Stimulated activated CD4-positive, alpha-beta T cell treated with anti-CD3 and anti-CD28 coated beads, TNF-alpha, amount 100 ng/mL, for 4 hours (primary cell): ENCODE data around the gene RAB3D.
A peak's percentile ranks its signal among the peaks of the same experiment; 100 is the strongest.
"Not testable (repeated sequence)": the region's sequence is repeated elsewhere in the genome, so short reads cannot be mapped to it uniquely, and the experiment has no call there.

Experiments used
- DNase-seq, 3 experiments: peaks; one replicate each; pipeline ENCODE4 v3.0.0-alpha.2; 2020; ENCODE audit warnings: low read depth in 3 of 3

Gene RAB3D

DNA sequence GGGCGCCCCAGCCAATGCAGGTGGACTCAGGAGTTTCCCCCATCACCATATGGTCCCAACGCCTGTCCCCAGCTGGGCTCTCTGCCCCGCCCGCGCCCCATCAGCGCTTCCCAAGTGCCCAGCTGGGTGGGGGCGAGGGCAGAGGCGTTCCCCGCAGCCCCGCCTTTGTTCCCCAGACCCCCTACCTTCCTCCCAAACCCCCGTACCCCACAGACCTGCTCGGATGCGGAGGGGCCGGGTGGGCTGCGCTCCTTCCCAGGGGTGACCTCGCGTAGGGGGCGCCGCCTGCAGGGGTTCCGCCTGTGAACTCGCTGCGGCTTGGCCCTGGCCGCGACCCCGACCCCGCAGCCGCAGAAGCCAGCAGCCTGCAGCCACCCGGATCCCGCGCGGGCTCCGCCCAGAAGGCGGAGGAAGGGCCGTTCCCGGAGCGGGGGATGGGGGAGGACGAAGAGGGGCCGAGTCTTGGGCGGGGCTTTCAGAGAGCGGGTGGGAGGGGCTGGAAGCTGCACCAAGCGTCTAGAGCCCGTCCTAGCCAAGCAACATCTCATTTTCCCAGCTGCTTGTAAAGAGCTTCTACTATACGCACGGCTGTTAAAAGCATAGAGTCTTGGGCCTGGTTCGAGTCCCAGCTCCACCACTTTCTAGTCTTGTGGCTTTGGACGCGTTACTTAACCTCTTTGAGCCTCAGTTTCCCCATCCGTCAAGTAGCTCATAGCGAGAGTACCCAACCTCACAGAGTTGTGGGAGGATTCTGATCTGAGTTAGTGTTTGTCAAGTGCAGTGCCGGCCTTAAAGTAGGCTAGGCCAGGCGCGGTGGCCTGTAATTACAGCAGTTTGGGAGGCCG lies at the start of gene RAB3D:
RAB3D (minus strand) TSS at position 404 of the 845 bp plus-strand sequence. CDS start 2,258 bp downstream, outside the sequence.
- DNase-seq: peak; percentile 69 to 75 (median 72)

GRCh38 chr19:11387162-11388034 lies 47.9 kb upstream of the RAB3D start:
- no peak for DNase-seq

DNA sequence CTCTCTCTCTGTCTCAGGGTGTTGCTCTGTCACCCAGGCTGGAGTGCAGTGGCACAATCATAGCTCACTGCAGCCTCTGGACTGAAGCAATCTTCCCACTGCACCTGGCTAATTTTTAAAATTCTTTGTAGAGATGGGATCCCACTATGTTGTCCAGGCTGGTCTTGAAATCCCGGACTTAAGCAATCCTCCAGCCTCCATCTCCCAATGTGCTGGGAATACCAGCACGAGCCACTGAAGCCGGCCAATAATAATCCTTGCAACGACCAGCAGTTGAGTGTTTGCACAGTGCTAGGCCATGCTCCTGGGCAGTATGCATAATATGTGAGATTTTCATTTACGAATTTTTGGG lies 45.3 kb upstream of the RAB3D start:
- DNase-seq: no peak

- DNase-seq: no peak
Observed at GRCh38 chr19:11383706-11384048, 44.2 kb upstream of the RAB3D start.

DNA sequence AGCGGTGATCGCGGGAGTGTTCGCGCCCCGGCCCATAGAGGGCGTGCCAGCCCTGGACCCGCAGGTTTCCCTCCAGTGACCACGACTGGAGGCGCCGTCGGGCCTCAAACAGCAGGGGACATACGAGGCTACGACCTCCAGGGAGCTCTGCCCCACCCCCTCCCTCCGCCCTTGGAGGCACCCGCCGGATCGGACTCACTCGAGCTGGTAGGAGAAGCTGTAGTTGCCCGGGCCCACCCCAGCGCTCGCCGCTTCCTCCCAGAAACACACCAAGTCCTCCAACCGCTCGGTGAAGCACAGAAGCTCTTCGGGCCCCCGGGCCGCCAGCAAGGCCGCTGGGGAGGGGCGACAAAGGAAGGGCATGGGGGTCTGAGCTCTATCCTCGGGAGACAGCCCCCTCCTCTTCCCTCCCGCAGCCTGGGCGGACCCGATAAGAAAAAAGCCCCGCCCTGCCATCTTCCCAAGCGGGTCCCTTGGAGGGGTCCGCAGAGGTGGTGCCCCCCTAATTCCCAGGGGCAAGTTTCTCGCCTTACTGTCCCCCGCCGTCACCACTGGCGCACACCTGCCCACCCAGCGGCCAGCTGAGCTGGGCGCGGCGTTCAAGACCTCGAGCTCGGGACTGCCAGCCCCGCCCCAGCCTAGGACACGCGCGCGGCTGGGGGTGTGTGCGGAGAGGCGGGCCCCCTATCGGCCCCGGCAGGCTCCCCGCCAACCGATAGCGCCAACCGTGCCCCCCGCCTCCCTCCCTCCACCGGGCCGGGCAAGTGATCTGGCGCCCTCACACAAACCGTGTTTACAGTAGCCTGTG lies 43.6 kb upstream of the RAB3D start:
- peak in 2 of 3 experiments; percentile 13 to 18 for DNase-seq

GRCh38 chr19:11380653-11381537 lies 41.4 kb upstream of the RAB3D start:
- peak; percentile 89 to 94 (median 92) for DNase-seq

DNA sequence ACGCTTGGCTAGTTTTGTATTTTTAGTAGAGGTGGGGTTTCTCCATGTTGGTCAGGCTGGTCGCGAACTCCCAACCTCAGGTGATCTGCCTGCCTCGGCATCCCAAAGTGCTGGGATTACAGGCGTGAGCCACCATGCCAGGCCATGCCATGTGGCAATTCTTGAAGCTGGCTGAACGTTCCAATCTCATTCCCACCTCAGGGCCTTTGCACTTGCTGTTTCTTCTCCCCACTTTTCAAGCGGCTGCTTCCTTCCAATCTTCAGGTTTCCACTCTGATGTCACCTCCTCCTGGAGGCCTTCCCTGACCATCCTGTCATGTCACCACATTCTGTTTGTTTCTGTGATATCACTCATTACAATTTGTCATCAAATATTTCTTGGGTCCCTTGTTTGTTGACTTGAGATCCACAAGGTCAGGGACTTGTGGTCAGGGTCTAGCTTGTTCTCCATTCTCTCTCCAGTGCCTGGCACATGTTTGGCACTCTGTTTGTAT lies 40.4 kb upstream of the RAB3D start:
- DNase-seq: no peak

GRCh38 chr19:11379269-11379845 lies 39.9 kb upstream of the RAB3D start:
- not testable (repeated sequence) for DNase-seq

- no peak for DNase-seq
Observed at GRCh38 chr19:11378319-11379189, 39.1 kb upstream of the RAB3D start.

- DNase-seq: no peak
Observed at GRCh38 chr19:11377756-11378155, 38.3 kb upstream of the RAB3D start.

- no peak for DNase-seq
Observed at GRCh38 chr19:11377237-11377636, 37.8 kb upstream of the RAB3D start.

DNA sequence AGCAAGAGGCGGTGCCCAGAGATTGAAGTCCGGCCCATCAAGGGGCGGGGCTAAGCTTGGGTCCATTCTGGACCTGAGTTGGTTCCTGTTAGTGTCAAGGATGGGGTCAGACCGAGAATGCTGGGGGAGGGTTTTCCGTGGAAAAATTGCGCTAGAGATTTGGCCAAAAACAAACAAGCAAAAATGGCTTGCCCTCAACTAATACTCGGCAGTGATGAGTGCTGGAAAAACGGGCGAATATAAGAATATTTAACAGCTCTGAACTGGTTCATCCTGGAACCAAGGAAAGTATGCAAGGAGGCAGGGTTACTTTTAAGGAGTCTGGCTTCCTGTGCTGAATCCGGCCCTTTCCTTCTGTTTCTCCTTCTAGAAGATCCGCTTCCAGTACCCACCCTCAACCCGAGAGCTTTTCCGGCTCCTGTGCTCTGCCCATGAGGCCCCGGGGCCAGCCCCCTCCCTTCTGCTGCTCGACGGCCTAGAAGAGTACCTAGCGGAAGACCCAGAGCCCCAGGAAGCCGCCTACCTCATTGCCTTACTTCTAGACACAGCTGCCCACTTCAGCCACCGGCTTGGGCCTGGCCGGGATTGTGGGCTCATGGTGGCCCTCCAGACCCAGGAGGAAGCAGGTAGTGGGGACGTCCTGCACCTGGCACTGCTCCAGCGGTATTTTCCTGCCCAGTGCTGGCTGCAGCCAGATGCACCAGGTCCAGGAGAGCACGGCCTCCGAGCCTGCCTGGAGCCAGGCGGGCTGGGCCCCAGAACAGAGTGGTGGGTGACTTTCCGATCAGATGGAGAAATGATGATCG lies 35.9 kb upstream of the RAB3D start:
- peak; percentile 32 to 44 (median 44) for DNase-seq

DNA sequence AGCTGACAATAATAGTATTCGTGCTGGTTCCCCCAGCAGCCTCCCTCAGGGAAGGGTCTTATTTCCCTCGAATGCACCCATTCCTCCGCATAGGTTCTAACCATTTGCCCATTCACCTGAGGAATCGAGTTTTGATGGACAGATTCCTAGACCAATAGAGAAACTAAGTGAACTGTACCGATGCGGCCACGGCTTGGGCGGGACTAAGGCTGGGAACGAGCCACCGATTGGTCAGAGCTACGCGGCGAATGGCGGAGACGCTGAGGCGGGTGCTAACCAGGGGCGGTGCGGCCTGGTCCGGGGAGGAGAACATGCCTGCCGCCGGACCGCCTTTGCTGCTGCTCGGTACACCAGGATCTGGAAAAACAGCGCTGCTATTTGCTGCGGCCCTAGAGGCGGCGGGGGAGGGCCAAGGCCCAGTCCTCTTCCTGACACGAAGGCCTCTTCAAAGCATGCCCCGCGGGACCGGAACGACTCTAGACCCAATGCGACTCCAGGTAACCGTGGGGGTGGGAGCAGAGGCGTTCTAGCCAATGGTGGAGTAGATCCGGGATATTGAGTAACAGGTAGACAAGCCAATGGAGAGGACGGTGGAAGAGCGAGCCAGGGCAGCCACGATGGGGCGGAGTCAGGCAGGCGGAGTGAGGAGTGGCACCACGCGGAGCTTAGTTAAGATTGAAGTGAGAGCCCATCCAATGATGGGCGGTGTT lies 35.1 kb upstream of the RAB3D start, which contains the start of gene SWSAP1:
SWSAP1 (plus strand) TSS at position 234 of the 710 bp plus-strand sequence; CDS start at position 249, 15 bp downstream.
- DNase-seq: peak; percentile 91 to 95 (median 94)

DNA sequence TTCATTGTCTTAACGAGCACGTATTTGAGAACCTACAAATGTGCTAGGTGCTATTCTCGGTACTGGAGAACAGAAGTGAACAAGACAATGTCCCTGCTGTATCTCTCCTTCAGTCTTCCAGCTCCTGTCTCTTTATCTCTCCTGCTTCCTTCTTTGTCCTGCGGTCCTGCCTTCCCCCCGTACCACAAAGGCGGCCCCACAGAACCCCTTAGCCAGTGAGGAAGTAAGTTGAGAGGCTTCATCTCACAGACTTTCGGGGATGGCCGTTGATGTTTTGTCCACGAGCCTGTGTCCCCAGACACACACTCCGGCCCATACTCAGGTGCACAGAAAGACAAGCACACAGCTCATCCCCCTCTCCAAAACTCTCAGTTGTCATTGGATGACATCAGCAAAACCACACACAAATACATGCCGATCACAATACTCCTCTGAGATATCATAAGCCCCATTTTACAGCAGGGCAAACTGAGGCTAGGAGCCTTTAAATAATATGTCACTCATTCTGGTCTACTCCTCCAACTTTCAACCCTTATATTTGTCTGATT lies 34.5 kb upstream of the RAB3D start:
- DNase-seq: no peak

- no peak for DNase-seq
Observed at GRCh38 chr19:11373166-11373884, 33.9 kb upstream of the RAB3D start.

DNA sequence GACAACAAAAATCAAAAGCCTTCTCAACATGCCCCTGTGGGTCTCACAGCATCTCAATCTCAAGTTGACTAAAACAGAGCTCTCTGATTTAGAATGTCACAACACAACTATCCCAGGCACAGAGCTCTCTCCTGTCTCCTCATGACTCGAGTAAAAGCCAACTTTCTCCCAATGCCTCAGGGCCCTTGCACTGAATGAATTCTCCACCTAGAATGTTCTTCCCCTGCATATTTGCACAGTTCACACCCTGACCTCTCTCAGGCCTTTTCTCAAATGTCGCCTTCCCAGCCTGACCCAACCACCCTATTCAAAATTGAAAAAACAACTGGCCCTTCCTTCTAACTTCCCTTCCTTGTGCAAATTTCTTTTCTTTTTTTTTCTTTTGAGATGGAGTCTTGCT lies 31.3 kb upstream of the RAB3D start:
- no peak for DNase-seq

- DNase-seq: no peak
Observed at GRCh38 chr19:11367528-11367927, 28.1 kb upstream of the RAB3D start.
